HFF-Myc (cell line): ENCODE results near the gene MEIS2.

Source experiments
- DNase-seq: peaks from one replicate; pipeline ENCODE4 v3.0.0-alpha.2; 2011; ENCODE audit warnings: low read depth; ENCODE audit errors: extremely low read depth
- H3K4me3 ChIP-seq: replicated peaks from 2 replicates; pipeline ENCODE4 v1.5.1; 2011; ENCODE audit warnings: low read depth, mild to moderate bottlenecking, control low read depth, low read length
- CTCF ChIP-seq: IDR thresholded peaks from 2 replicates; pipeline ENCODE4 v1.5.1; 2012; ENCODE audit warnings: mild to moderate bottlenecking, low read depth, low read length, control low read depth; ENCODE audit errors: missing control alignments

MEIS2 gene

DNA sequence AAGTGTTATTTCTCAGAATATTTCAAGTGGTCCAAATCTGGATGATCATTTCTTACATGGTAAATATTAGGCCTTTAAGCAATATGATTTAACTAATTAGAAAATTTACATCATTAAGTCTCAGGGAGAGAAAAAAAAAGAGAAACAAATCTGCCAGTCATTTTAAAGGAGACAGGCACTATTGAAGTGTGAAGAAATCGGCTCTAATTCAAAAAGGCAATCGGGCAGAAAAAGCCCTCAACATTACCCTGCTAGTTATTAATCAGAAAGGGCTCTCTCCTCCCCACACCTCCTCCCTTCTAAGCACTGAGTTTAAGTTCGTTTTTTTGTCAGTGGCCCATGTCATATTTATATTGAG, 215.9 kb downstream of the MEIS2 start:
- DNase-seq: no peak
- no peak for TF ChIP-seq CTCF
- H3K4me3 ChIP-seq: no peak overlapping the region

DNA sequence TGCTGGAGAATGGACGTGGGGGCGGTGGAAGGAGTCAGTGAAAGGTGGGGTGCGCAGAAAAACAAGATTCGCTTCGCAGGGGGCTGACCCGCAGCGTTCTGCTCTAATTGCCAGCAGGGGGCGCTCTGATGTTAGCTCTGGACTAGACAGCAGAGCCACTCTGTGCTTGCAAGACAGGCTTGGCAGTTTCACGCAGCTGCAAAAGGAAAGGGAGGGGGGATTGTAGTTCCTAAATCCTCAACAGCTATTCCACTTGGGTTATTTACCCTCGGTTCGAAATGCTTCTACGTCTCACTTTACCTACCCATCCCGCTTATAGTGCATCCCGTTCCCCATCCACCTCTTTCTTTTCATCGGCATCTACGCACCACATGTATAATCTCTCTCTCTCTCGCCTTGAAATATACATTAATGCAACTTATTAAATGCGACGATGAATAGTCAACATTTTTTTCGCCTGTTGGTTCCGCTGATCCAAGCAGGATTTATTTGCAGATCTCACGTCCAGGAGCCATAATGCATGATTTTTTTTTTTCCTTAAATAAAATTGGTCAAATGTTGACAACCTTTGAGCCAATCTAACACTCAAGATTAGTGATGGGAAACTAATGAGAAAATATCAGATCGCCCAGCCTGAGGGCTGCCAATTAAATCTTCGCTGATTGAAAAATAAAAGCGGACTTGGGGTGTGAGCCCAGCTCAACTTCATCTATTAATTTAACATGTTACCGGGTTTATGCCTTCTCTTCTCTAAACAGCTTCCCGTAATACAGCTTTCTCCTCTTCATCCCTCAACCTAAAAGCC, 216.4 kb downstream of the MEIS2 start:
- TF ChIP-seq CTCF: peak; percentile 89
- H3K4me3 ChIP-seq: peak overlapping the region; percentile 39
- peak; percentile 56 for DNase-seq

DNA sequence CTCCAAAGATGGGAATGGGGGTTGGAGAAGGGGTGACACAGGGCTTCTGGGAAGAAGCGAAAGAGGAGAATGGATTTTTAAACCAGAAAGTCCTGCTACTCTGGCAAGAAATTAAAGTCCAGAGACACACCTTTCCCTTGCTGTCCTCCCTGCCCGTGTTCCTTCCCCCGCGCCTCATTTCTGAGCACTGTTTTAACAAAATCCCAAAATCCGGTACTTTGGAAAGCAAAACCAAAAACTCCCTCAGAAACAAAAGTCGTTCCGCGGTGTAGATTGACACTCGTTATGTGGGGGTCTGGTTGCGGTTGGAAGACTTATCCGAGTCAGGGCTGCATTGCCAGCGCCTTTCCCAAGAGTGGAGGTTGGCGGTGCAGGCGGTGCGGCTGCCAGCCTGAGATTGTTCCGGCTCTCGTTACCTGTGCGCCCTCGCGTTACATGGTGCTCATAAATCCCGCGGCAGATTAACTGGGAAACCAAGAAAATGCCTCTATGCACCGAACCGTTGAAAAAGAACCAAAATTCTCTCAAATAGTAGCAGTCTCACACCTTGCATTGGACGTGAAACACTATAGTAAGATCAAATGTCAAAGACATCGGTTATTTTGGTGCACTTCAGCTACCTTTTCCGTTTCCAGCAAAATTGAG, 217.7 kb downstream of the MEIS2 start:
- no peak for TF ChIP-seq CTCF
- no peak for DNase-seq
- peak overlapping the region; percentile 39 for H3K4me3 ChIP-seq

DNA sequence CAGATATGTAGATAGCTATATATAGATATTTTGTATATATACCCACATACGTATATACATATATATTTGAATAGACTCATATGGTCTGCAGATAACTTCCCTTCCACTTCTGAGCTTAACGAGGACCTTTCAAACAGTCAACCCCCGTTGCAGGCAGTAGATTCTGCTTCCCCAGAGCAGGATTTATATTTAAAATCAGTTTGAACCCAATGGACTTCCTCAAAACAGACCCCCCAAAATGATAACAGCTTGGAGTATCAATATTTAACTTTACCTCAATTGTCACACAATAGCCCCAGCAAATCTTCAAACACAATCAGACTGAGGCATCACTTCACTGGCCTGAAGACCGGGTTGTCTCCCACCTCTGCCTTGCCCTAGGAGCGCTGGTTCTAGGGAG, 218.3 kb downstream of the MEIS2 start:
- no peak for TF ChIP-seq CTCF
- H3K4me3 ChIP-seq: peak overlapping the region; percentile 39; the same call in 1 of the 2 replicates
- DNase-seq: no peak

DNA sequence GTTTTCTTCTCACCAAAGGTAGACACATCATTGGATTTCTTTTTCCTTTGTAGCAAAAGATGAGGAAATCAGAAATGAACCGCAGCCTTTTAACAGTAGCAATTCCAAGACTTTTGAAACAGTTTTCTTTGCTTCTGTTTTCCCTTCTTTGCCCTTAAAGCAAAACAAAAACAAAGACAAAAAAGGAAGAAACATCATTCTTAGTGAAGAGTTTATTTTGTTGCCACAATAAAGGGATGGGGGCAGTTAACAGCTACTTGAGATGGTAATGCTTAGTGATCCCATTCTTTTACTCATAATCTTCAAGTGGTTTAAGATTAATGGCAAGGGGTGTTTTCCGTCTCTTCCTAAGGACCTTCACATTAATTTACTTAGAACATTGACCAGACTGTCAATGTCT, 218.8 kb downstream of the MEIS2 start:
- TF ChIP-seq CTCF: no peak
- H3K4me3 ChIP-seq: no peak overlapping the region
- DNase-seq: no peak

- no peak for DNase-seq
- TF ChIP-seq CTCF: no peak
- no peak overlapping the region for H3K4me3 ChIP-seq
These were observed 219.4 kb downstream of the MEIS2 start for GRCh38 chr15:36880913-36881460.
